Neural cell (in vitro differentiated cells): ENCODE data around the gene TEX54.
A peak's percentile ranks its signal among the peaks of the same experiment; 100 is the strongest.

Source experiments
- CTCF ChIP-seq: fragments of 450-650 bp; IDR thresholded peaks from 2 replicates; pipeline ENCODE4 v1.5.1; 2014; ENCODE audit warnings: antibody characterized with exemption, mild to moderate bottlenecking, moderate library complexity; ENCODE audit not compliant: poor library complexity, severe bottlenecking
- EP300 ChIP-seq: fragments of 450-650 bp; conservative IDR thresholded peaks from 2 replicates; pipeline ENCODE4 v1.6.1; 2014; ENCODE audit warnings: antibody characterized with exemption, mild to moderate bottlenecking, moderate library complexity; ENCODE audit not compliant: poor library complexity, severe bottlenecking
- EZH2 ChIP-seq: fragments of 200-600, 300-800 bp; shearing (Covaris generic), sonication (generic); IDR thresholded peaks from 2 replicates; pipeline ENCODE4 v1.6.1; 2014; ENCODE audit warnings: antibody characterized with exemption, low read length, borderline replicate concordance, mild to moderate bottlenecking; ENCODE audit not compliant: insufficient read depth, poor library complexity, severe bottlenecking
- POLR2AphosphoS5 ChIP-seq: IDR thresholded peaks from 2 replicates; pipeline ENCODE4 v1.6.1; 2012
- REST ChIP-seq: IDR thresholded peaks from 2 replicates; pipeline ENCODE4 v1.6.1; 2012; ENCODE audit warnings: borderline replicate concordance
- SMC3 ChIP-seq: fragments of 450-650 bp; conservative IDR thresholded peaks from 2 replicates; pipeline ENCODE4 v1.6.1; 2014; ENCODE audit warnings: antibody characterized with exemption, mild to moderate bottlenecking, moderate library complexity; ENCODE audit not compliant: poor library complexity

GRCh38 chr11:62855571-62856332 is 23.1 kb upstream of the TEX54 start:
- peak; percentile 97 for TF ChIP-seq POLR2AphosphoS5
- no peak for TF ChIP-seq CTCF
- peak; percentile 96 for TF ChIP-seq REST
- TF ChIP-seq SMC3: peak; percentile 28
- no peak for TF ChIP-seq EZH2
- TF ChIP-seq EP300: peak; percentile 72
